Measurements from ENCODE around the gene FLNC.

DNA sequence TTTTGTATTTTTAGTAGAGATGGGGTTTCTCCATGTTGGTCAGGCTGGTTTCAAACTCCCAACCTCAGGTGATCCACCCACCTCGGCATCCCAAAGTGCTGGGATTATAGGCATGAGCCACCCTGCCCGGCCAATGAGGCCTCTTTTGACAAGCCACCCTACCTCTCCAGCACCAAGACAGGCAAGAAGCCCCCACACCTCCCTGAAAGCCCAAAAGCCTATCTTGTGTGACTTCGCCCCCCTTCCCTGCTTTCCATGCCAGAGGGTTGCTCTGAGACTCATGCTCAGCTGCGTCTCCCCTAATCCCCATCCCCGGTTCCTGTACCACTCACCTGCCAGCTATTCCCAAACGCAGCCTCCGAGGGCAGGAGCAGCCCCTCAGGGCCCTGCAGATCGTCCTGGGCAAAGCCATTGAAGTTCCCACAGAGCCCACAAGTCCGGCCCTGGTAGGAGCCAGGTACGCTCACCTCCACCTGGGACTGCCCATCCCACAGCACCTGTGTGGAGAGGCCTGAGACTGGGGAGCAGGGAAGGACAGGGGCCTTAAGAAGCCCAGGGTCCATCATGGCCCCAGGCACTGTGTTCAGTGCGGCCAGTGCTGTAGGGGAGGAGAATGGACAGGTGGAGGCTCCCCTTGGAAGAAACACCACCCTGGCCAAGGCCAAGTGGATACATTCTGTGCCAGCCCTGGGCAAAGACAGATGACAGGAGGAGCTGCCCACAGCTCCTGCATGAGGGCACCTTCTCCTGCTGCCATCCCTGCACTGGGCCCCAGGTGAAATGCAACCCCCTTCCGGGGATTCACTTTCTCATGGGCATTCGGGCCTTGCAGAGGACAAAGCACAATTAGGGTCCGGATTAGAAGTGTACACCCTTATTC is 48.3 kb downstream of the FLNC start:
- TF ChIP-seq NR3C1 (CRISPR knock-in tag; conservative IDR thresholded peaks at IDR 0.05; ENCODE audit: low read depth) = no peak
- TF ChIP-seq, protein P1, sequence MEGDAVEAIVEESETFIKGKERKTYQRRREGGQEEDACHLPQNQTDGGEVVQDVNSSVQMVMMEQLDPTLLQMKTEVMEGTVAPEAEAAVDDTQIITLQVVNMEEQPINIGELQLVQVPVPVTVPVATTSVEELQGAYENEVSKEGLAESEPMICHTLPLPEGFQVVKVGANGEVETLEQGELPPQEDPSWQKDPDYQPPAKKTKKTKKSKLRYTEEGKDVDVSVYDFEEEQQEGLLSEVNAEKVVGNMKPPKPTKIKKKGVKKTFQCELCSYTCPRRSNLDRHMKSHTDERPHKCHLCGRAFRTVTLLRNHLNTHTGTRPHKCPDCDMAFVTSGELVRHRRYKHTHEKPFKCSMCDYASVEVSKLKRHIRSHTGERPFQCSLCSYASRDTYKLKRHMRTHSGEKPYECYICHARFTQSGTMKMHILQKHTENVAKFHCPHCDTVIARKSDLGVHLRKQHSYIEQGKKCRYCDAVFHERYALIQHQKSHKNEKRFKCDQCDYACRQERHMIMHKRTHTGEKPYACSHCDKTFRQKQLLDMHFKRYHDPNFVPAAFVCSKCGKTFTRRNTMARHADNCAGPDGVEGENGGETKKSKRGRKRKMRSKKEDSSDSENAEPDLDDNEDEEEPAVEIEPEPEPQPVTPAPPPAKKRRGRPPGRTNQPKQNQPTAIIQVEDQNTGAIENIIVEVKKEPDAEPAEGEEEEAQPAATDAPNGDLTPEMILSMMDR (IDR thresholded peaks at IDR 0.05) = no peak
- TF ChIP-seq NR1H2 (CRISPR knock-in tag; IDR thresholded peaks at IDR 0.05) = no peak
- no peak for TF ChIP-seq ZNF396 (CRISPR knock-in tag; IDR thresholded peaks at IDR 0.05; ENCODE audit: borderline replicate concordance)

Data from WTC11 (cell line).